NOMO-1 (cell line): ENCODE results near the gene TMEM63B.

Experiments
- DNase-seq, 2 experiments: peaks; one replicate each; lab custom pipeline; 2025; ENCODE audit not compliant: unreplicated experiment in 2 of 2; lab: John Stamatoyannopoulos, UW

Gene TMEM63B

GRCh38 chr6:44115866-44116265 is 11.5 kb upstream of the TMEM63B start:
- DNase-seq, result no peak

- DNase-seq, result no peak
These were observed 10.5 kb upstream of the TMEM63B start for GRCh38 chr6:44116641-44117382.

DNA sequence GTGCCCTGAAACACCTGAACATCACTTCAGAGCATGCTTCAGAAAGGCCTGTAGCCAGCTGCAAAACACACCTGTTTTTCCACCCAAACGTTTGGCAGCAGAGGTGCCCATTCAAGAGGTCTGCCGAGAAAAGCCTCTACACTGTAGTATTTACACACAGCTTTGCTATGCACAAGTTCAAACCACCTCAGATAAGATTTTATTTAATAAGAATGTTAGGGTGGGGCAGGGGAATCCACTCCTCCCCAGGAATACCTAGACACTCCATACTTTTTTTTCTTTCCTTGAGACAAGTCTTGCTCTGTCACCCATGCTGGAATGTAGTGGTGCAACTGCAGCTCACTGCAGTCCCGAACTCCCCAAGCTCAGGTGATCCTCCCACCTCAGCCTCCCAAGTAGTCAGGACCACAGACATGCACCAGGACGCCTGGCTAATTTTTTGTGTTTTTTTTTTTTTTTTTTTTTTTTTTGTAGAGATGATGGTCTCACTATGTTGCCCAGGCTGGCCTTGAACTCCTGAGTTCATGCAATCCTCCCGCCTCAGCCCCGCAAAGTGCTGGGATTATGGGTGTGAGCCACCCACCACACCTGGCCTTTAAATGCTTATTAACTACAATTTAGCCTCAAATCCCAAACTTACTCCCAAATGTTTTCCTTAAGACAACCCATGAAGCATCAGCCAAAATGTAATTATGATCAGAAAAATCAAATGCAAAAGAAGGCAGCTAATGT is 9.8 kb upstream of the TMEM63B start:
- no peak for DNase-seq

DNA sequence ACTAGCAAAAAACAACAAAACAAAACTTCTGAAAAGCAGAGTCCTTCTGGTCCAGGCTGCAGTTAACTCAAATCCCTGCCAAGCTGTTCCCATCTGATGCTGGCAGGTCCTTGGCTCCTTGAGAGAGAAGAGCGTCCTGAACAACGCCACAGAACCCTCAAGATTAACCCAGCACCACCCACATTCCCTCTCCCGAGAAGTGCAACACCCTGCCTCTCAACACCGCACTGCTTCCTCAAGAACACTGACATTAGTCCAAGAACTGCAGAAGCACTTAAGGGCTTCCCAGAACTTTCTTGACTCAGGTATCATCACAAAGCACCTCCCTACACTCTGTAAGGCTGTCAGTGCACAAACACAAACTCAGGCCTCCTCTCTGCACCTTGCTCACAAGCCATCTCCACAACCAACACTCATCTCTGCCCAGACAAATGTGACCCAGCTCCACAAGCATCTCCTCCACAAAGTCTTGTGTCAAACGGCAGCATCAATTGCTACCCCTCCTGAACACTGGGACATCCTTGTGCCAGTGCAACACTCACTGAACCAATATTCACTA is 7.6 kb upstream of the TMEM63B start:
- no peak for DNase-seq

GRCh38 chr6:44120692-44121443 is 6.5 kb upstream of the TMEM63B start:
- no peak for DNase-seq

GRCh38 chr6:44122801-44123200 is 4.6 kb upstream of the TMEM63B start:
- DNase-seq, result peak; percentile 9 to 42

DNA sequence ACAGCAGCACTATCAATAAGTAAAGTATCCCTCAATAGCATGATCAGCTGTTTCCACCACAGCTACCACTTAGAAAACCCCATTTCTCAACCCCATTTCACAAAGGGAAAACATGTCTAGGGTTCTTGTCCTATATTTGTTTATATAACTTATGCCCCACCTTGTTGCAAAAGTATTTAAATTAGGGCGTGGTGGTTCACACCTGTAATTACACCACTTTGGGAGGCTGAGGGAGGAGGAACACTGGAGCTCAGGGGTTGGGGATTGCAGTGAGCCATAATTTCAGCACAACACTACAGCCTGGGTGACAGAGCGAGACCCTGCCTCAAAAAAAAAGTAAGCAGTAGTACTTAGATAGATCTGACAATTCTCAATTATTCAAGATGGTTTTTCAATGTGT is 3.8 kb upstream of the TMEM63B start:
- DNase-seq, result no peak

DNA sequence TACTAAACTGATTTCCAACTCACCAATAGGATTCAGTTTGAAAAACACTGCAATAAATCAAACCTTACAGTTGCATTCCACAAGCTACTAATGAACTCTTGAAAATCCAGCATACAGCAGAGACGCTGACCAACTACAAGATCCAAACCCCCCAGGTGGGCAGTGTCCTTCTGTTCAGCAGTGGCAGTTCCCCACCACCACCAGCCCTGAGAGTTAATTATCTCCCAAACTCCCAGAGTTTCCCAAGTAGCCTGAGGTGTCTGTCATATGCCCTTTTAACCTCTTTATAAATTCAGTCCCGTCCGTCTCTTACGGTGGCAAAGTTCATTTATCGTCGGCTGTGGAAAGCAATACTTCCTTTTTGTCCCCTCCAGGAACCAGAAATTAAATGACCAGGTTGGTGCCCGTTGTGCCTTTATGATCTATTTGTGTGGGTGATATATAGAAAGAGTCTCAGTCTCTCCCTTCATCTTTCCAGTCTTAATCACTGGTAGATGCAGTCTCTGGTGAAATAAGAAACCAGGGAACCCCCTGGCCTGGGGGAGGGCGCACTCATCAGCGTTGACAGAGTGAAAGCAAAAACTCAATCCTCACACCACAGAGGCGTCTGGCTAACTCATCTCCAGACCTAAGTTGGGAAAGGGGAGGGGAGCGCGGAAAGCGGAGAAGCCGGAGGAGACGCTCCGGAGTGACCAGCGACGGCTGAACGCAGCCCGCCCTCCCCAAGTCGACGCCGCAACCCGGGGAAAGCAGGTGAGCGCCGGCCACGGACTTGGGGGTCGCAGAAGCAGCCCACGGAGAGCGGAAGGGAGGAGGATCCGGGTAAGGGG is 819 bp upstream of the TMEM63B start:
- DNase-seq, result peak in 1 of 2 experiments; percentile 59

GRCh38 chr6:44128020-44128917 is 915 bp downstream of the TMEM63B start:
- DNase-seq, result peak; percentile 19 to 33

GRCh38 chr6:44129841-44130322 is 2.5 kb downstream of the TMEM63B start:
- no peak for DNase-seq

- no peak for DNase-seq
These were observed 4.5 kb downstream of the TMEM63B start for GRCh38 chr6:44131892-44132291.

GRCh38 chr6:44132476-44132875 is 5.1 kb downstream of the TMEM63B start:
- no peak for DNase-seq

- DNase-seq, result no peak
These were observed 5.9 kb downstream of the TMEM63B start for GRCh38 chr6:44133003-44133931.

GRCh38 chr6:44133981-44134711 is 6.8 kb downstream of the TMEM63B start:
- DNase-seq, result no peak

GRCh38 chr6:44135173-44135758 is 7.9 kb downstream of the TMEM63B start:
- no peak for DNase-seq

DNA sequence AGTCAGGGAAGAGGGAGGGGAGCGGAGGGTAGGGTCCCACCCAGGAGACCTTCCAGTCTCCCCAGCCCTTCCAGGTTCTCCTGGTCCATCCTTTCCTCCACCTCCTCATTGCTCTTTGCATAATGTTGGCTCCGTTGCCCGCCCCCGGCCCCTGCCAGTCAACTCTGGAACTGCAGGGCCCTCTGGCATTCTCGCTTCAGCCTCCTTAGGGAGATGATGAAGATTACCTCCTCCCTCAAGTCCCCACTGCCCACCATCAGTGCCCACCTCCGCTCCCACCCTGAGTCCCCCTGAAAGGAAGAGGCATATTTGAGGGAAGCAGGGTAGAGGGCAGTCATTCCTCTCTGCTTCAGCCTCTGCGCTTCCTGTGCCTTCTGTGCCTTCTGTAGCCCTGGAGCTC is 8.5 kb downstream of the TMEM63B start:
- DNase-seq, result no peak

- DNase-seq, result peak; percentile 11 to 17
These were observed 11.5 kb downstream of the TMEM63B start for GRCh38 chr6:44138717-44139350.
